ENCODE measurements around the gene DPP10.

DPP10 gene

GRCh38 chr2:115160531-115161080 lies 718.2 kb downstream of the DPP10 start:
- CTCF ChIA-PET, result no interaction called here
- TF ChIP-seq CTCF (IDR thresholded peaks at IDR 0.05; ENCODE audit: insufficient read depth, low read length, missing control alignments), result no peak
- H3K4me3 ChIP-seq (ENCODE audit: low read depth, low read length), result no peak overlapping the region
- POLR2A ChIA-PET, result no interaction called here
- no peak for DNase-seq (ENCODE audit: low read depth, low spot score)

GRCh38 chr2:115161081-115161770 lies 718.8 kb downstream of the DPP10 start:
- H3K4me3 ChIP-seq (ENCODE audit: low read depth, low read length), result no peak overlapping the region
- CTCF ChIA-PET, result no interaction called here
- TF ChIP-seq CTCF (IDR thresholded peaks at IDR 0.05; ENCODE audit: insufficient read depth, low read length, missing control alignments), result no peak
- DNase-seq (ENCODE audit: low read depth, low spot score), result no peak
- POLR2A ChIA-PET, result no interaction called here

- H3K4me3 ChIP-seq (ENCODE audit: low read depth, low read length), result no peak overlapping the region
- ChIA-PET CTCF (no interaction called here), POLR2A (no interaction called here)
- TF ChIP-seq CTCF (IDR thresholded peaks at IDR 0.05; ENCODE audit: insufficient read depth, low read length, missing control alignments), result no peak
- DNase-seq (ENCODE audit: low read depth, low spot score), result no peak
Measured at GRCh38 chr2:115161771-115162493, 719.5 kb downstream of the DPP10 start.

GRCh38 chr2:115162494-115163293 lies 720.3 kb downstream of the DPP10 start:
- CTCF ChIA-PET, result no interaction called here
- DNase-seq (ENCODE audit: low read depth, low spot score), result no peak
- POLR2A ChIA-PET, result no interaction called here
- TF ChIP-seq CTCF (IDR thresholded peaks at IDR 0.05; ENCODE audit: insufficient read depth, low read length, missing control alignments), result no peak
- no peak overlapping the region for H3K4me3 ChIP-seq (ENCODE audit: low read depth, low read length)

GRCh38 chr2:115163572-115163971 lies 721.1 kb downstream of the DPP10 start:
- no peak overlapping the region for H3K4me3 ChIP-seq (ENCODE audit: low read depth, low read length)
- ChIA-PET CTCF (interaction anchor here (0.7 kb wide), 1 partner anchor 82 kb away, joined by 3 read pairs; no protein-coding TSS in a partner anchor), POLR2A (no interaction called here)
- no peak for TF ChIP-seq CTCF (IDR thresholded peaks at IDR 0.05; ENCODE audit: insufficient read depth, low read length, missing control alignments)
- DNase-seq (ENCODE audit: low read depth, low spot score), result no peak

Measured in AG04449 (cell line).